KMS-11 (cell line): ENCODE measurements around the gene CAMTA1.

Experiments
- H2AFZ ChIP-seq: fragments of 200-600 bp; sonication (generic); 2 replicates; pipeline ENCODE4 v1.6.1; 2016; ENCODE audit warnings: antibody characterized with exemption, mixed run types, low read depth
- H3K27ac ChIP-seq: fragments of 200-600 bp; sonication (generic); 2 replicates; pipeline ENCODE4 v1.6.1; 2016; ENCODE audit warnings: mild to moderate bottlenecking, mixed run types
- H3K27me3 ChIP-seq: fragments of 200-600 bp; sonication (generic); 2 replicates; pipeline ENCODE4 v1.6.1; 2017; ENCODE audit warnings: mild to moderate bottlenecking, low read depth, mixed run types, moderate library complexity; ENCODE audit not compliant: insufficient read depth
- H3K36me3 ChIP-seq: fragments of 200-600 bp; sonication (generic); 2 replicates; pipeline ENCODE4 v1.6.1; 2017; ENCODE audit warnings: mild to moderate bottlenecking, mixed run types; ENCODE audit not compliant: insufficient read depth
- H3K4me1 ChIP-seq: fragments of 200-600 bp; sonication (generic); 2 replicates; pipeline ENCODE4 v1.6.1; 2016; ENCODE audit warnings: mild to moderate bottlenecking, low read depth, mixed run types; ENCODE audit not compliant: poor library complexity, severe bottlenecking
- H3K4me2 ChIP-seq: fragments of 200-600 bp; sonication (generic); 2 replicates; pipeline ENCODE4 v1.7.0; 2016; ENCODE audit warnings: mild to moderate bottlenecking, mixed run types
- H3K4me3 ChIP-seq: fragments of 200-600 bp; sonication (generic); IDR thresholded peaks from 2 replicates; pipeline ENCODE4 v1.6.1; 2017; ENCODE audit warnings: low read depth, low read length, mixed read lengths; ENCODE audit not compliant: insufficient read depth
- H3K79me2 ChIP-seq: fragments of 200-600 bp; sonication (generic); 2 replicates; pipeline ENCODE4 v1.6.1; 2016; ENCODE audit warnings: low read depth, mixed run types; ENCODE audit not compliant: insufficient read depth
- H3K9ac ChIP-seq: fragments of 200-600 bp; sonication (generic); 2 replicates; pipeline ENCODE4 v1.6.1; 2016; ENCODE audit warnings: mild to moderate bottlenecking, mixed run types
- H4K20me1 ChIP-seq: fragments of 200-600 bp; sonication (generic); 2 replicates; pipeline ENCODE4 v1.6.1; 2016; ENCODE audit warnings: mild to moderate bottlenecking, mixed run types; ENCODE audit not compliant: insufficient read depth
- TF ChIP-seq, protein P1 (sequence below): fragments of 200-600 bp; sonication (generic); conservative IDR thresholded peaks from 2 replicates; pipeline ENCODE4 v1.6.1; 2017; ENCODE audit warnings: low read depth, mild to moderate bottlenecking, antibody characterized with exemption, low read length, moderate library complexity, mixed read lengths

The CAMTA1 gene

DNA sequence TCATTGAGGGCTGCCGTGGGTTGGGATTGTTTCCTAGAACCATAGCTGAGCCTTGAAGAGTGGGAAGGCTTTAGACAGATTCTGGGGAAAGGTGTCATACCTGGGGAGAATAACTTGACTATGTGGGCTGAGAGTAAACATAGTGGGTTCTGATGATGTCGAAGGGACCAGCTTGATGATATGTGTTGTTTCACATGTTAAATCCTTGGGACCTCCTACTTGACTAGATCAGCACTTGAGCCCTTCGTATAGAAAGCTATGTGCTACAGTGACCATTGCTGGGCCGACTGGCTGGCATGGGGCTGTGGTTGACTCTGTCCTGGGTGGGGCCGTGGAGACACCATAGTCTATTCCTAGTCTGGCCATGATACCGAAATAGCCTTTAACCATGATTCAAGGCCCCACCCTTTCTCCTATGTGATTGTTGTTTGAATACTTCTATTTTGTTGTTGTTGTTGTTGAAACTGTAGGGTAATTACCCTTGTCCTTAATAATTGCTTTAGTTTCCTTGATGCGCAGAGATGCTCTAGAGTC, 423.5 kb downstream of the CAMTA1 start:
- no peak overlapping the region for H3K9ac ChIP-seq
- no peaks in the 10 kb centered on the region for H4K20me1 ChIP-seq
- no peaks in the 10 kb centered on the region for H3K27me3 ChIP-seq
- no peaks in the 10 kb centered on the region for H3K4me1 ChIP-seq
- H3K79me2 ChIP-seq, result no peaks in the 10 kb centered on the region
- no peak overlapping the region for H3K4me2 ChIP-seq
- no peak overlapping the region for H3K4me3 ChIP-seq
- H3K27ac ChIP-seq, result no peak overlapping the region
- no peaks in the 10 kb centered on the region for H3K36me3 ChIP-seq
- TF ChIP-seq, protein P1, sequence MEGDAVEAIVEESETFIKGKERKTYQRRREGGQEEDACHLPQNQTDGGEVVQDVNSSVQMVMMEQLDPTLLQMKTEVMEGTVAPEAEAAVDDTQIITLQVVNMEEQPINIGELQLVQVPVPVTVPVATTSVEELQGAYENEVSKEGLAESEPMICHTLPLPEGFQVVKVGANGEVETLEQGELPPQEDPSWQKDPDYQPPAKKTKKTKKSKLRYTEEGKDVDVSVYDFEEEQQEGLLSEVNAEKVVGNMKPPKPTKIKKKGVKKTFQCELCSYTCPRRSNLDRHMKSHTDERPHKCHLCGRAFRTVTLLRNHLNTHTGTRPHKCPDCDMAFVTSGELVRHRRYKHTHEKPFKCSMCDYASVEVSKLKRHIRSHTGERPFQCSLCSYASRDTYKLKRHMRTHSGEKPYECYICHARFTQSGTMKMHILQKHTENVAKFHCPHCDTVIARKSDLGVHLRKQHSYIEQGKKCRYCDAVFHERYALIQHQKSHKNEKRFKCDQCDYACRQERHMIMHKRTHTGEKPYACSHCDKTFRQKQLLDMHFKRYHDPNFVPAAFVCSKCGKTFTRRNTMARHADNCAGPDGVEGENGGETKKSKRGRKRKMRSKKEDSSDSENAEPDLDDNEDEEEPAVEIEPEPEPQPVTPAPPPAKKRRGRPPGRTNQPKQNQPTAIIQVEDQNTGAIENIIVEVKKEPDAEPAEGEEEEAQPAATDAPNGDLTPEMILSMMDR, result no peak
- H2AFZ ChIP-seq, result no peak overlapping the region

DNA sequence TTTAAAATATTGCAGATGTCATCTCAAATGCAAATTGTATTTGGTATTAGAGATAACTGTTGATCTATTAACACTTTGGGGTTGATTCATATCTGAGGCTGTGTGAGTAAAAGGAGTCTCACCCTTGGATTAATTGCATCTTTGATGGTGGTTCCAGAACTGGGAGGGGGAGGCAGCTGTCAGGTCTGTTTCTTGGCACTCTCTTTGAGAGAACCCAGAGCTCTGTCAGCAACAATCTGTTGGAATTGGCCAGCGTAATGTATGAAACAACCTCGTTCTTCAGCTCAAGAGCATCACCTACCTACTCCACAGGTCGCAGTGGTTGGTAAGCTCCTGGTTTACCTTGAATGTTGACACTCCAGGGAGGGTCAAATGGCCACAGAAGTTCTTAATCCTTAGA, 424.1 kb downstream of the CAMTA1 start:
- Histone ChIP-seq H3K9ac (no peak overlapping the region), H3K79me2 (no peaks in the 10 kb centered on the region), H3K4me2 (no peak overlapping the region), H2AFZ (no peak overlapping the region), H3K27me3 (no peaks in the 10 kb centered on the region), H4K20me1 (no peaks in the 10 kb centered on the region), H3K4me1 (no peaks in the 10 kb centered on the region), H3K4me3 (no peak overlapping the region), H3K36me3 (no peaks in the 10 kb centered on the region), H3K27ac (no peak overlapping the region)
- TF ChIP-seq, protein P1, result no peak

- H4K20me1 ChIP-seq, result no peaks in the 10 kb centered on the region
- no peak overlapping the region for H3K27ac ChIP-seq
- H3K9ac ChIP-seq, result no peak overlapping the region
- no peaks in the 10 kb centered on the region for H3K36me3 ChIP-seq
- H3K4me1 ChIP-seq, result no peaks in the 10 kb centered on the region
- H3K79me2 ChIP-seq, result no peaks in the 10 kb centered on the region
- no peak overlapping the region for H2AFZ ChIP-seq
- no peak overlapping the region for H3K4me2 ChIP-seq
- peaks cover 4% of the 10 kb centered on the region; the same call in 1 of the 2 replicates for H3K27me3 ChIP-seq
- TF ChIP-seq, protein P1, result peak; percentile 99
- no peak overlapping the region for H3K4me3 ChIP-seq
Measured at GRCh38 chr1:7218210-7218832, 433.1 kb downstream of the CAMTA1 start.

- H3K79me2 ChIP-seq, result no peaks in the 10 kb centered on the region
- TF ChIP-seq, protein P1, result no peak
- H3K36me3 ChIP-seq, result no peaks in the 10 kb centered on the region
- H3K27ac ChIP-seq, result no peak overlapping the region
- H3K4me1 ChIP-seq, result no peaks in the 10 kb centered on the region
- no peak overlapping the region for H3K4me2 ChIP-seq
- no peak overlapping the region for H2AFZ ChIP-seq
- H3K9ac ChIP-seq, result no peak overlapping the region
- H4K20me1 ChIP-seq, result no peaks in the 10 kb centered on the region
- H3K4me3 ChIP-seq, result no peak overlapping the region
- H3K27me3 ChIP-seq, result peaks cover 6% of the 10 kb centered on the region; the same call in 1 of the 2 replicates
Measured at GRCh38 chr1:7219031-7219430, 433.8 kb downstream of the CAMTA1 start.
